ENCODE measurements around the gene PRSS36. TPM values are rescaled to one million over a fixed set of nuclear protein-coding genes. Genes with fewer than 3 reads are reported as not detected.

The PRSS36 gene
- total and polyA plus RNA-seq, 2 of the 4 experiments (the other 2 are of a cell fraction), result 0.18 to 0.55 TPM

DNA sequence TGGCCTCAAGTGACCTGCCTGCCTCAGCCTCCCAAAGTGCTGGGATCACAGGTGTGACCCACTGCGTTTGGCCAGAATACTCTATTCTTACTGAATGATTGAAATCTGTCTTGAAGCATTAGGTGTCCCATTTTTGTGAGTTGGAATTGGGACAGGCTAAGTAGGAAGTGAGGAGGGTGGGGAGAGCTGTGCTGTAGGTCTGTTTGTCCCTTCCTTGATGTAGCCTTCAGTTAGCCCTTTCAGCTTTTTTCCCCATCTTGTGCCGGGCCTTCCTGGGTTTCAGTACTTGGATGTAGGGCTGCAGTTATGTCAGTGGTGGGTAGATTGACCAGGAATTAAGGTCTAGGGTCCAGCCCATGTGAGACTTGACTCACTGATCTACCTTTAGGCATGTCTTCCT lies 44.0 kb upstream of the PRSS36 start:
- Histone ChIP-seq H4K20me1 (ENCODE audit: insufficient read depth, low read length) (peaks cover 88% of the 10 kb centered on the region), H2BK15ac (ENCODE audit: low read depth, low read length) (no peak overlapping the region), H3K36me3 (ENCODE audit: control insufficient read depth, insufficient read depth, low read length) (peaks cover 81% of the 10 kb centered on the region), H3K56ac (ENCODE audit: extremely low read depth, insufficient read depth, low read length) (no peak overlapping the region), H3K14ac (replicated peaks; ENCODE audit: low read depth, low read length) (no peak overlapping the region), H3K18ac (ENCODE audit: low read depth, low read length) (no peak overlapping the region), H3K9ac (ENCODE audit: low read depth, low read length) (no peak overlapping the region), H2AK9ac (replicated peaks; ENCODE audit: low read depth, low read length, poor library complexity) (no peak overlapping the region), H3K4me3 (ENCODE audit: insufficient read depth, low read depth, low read length) (no peak overlapping the region), H3K4me2 (ENCODE audit: low read depth, low read length) (no peak overlapping the region), H4K8ac (ENCODE audit: low read depth in 2 of 2, low read length in 2 of 2) (no peak overlapping the region), H4K91ac (ENCODE audit: insufficient read depth, low read depth, low read length) (no peak overlapping the region), H2AK5ac (ENCODE audit: low read depth, low read length) (no peak overlapping the region), H3K4me1 (ENCODE audit: control insufficient read depth, insufficient read depth, low read length) (no peaks in the 10 kb centered on the region), H4K5ac (ENCODE audit: low read depth, low read length) (no peak overlapping the region), H3K9me3 (ENCODE audit: control insufficient read depth, insufficient read depth, low read length) (no peaks in the 10 kb centered on the region), H3K23ac (ENCODE audit: low read depth, low read length) (no peak overlapping the region), H2BK5ac (ENCODE audit: low read depth, low read length, poor library complexity, severe bottlenecking) (no peak overlapping the region), H2BK20ac (ENCODE audit: low read depth, low read length) (no peak overlapping the region), H3K9me1 (ENCODE audit: insufficient read depth, low read length) (peaks cover 5% of the 10 kb centered on the region; the same call in 1 of the 2 replicates), H2BK120ac (ENCODE audit: low read depth, low read length) (no peak overlapping the region), H3K27ac (ENCODE audit: insufficient read depth, low read length) (no peak overlapping the region), H3K27me3 (ENCODE audit: control insufficient read depth, insufficient read depth, low read length) (no peaks in the 10 kb centered on the region), H3K79me1 (ENCODE audit: low read depth in 1 of 2, low read length in 2 of 2) (peaks cover 51 to 67% of the 10 kb centered on the region in 2 experiments), H2AFZ (replicated peaks; ENCODE audit: low read length, poor library complexity) (no peak overlapping the region), H3K4ac (ENCODE audit: low read depth, low read length) (no peak overlapping the region)
- ATAC-seq (ENCODE audit: low read depth) (no peak), DNase-seq (no peak)
- no CpG with 5 or more reads among the region's 2 CpGs for WGBS, 2 experiments (ENCODE audit: extremely low coverage in 2 of 2, insufficient read length in 1 of 2)
- no TSS peak for BruUV-seq (replicated peaks)
- in situ Hi-C loops (cut with MboI; ENCODE audit: low sequenced_read_pairs) (loop anchor here (10.0 kb wide), 1 partner anchor 681 kb away; the partner anchor contains the start of gene ZNF267), intact Hi-C loops (cut with micrococcal nuclease) (no loop called here), dilution Hi-C loops (cut with HindIII; ENCODE audit: low sequenced_read_pairs, unreplicated experiment) (no loop called here)
- ChIA-PET POLR2A (ENCODE audit: unreplicated experiment) (no interaction called here), CTCF (interaction anchor here (0.7 kb wide), 1 partner anchor 232 kb away, joined by 3 read pairs; no protein-coding TSS in a partner anchor)
- TF ChIP-seq, protein P1, sequence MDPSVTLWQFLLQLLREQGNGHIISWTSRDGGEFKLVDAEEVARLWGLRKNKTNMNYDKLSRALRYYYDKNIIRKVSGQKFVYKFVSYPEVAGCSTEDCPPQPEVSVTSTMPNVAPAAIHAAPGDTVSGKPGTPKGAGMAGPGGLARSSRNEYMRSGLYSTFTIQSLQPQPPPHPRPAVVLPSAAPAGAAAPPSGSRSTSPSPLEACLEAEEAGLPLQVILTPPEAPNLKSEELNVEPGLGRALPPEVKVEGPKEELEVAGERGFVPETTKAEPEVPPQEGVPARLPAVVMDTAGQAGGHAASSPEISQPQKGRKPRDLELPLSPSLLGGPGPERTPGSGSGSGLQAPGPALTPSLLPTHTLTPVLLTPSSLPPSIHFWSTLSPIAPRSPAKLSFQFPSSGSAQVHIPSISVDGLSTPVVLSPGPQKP (IDR thresholded peaks at IDR 0.05; ENCODE audit: borderline replicate concordance, low read depth, low read length), result no peak
- TF ChIP-seq BHLHE40 (IDR thresholded peaks at IDR 0.05; ENCODE audit: low read depth, low read length) (no peak), NFE2L2 (IDR thresholded peaks at IDR 0.05; ENCODE audit: low read depth, low read length) (no peak), MXI1 (IDR thresholded peaks at IDR 0.05; ENCODE audit: borderline replicate concordance, low read depth, low read length) (no peak), MAZ (IDR thresholded peaks at IDR 0.05; ENCODE audit: borderline replicate concordance, low read depth, low read length) (no peak), FOS (IDR thresholded peaks at IDR 0.05; ENCODE audit: low read depth, low read length) (no peak), RAD21 (IDR thresholded peaks at IDR 0.05; ENCODE audit: low read length) (no peak), CHD1 (IDR thresholded peaks at IDR 0.05; ENCODE audit: low read depth, low read length) (no peak), CEBPB (IDR thresholded peaks at IDR 0.05; ENCODE audit: low read depth, low read length) (no peak)
- TF ChIP-seq, protein P2, sequence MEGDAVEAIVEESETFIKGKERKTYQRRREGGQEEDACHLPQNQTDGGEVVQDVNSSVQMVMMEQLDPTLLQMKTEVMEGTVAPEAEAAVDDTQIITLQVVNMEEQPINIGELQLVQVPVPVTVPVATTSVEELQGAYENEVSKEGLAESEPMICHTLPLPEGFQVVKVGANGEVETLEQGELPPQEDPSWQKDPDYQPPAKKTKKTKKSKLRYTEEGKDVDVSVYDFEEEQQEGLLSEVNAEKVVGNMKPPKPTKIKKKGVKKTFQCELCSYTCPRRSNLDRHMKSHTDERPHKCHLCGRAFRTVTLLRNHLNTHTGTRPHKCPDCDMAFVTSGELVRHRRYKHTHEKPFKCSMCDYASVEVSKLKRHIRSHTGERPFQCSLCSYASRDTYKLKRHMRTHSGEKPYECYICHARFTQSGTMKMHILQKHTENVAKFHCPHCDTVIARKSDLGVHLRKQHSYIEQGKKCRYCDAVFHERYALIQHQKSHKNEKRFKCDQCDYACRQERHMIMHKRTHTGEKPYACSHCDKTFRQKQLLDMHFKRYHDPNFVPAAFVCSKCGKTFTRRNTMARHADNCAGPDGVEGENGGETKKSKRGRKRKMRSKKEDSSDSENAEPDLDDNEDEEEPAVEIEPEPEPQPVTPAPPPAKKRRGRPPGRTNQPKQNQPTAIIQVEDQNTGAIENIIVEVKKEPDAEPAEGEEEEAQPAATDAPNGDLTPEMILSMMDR (conservative IDR thresholded peaks at IDR 0.05; ENCODE audit: low read depth, low read length), result no peak
